ENCODE results near the gene SNX25.
A peak's percentile ranks its signal among the peaks of the same experiment; 100 is the strongest.

Gene SNX25

GRCh38 chr4:185379326-185380295, 170.2 kb downstream of the SNX25 start:
- DNase-seq (ENCODE audit: low read depth) = peak; percentile 17

- no peak for DNase-seq (ENCODE audit: low read depth)
These were observed 170.9 kb downstream of the SNX25 start for GRCh38 chr4:185380320-185380719.

- peak; percentile 57 for DNase-seq (ENCODE audit: low read depth)
These were observed 172.1 kb downstream of the SNX25 start for GRCh38 chr4:185381288-185382196.

GRCh38 chr4:185382754-185383153, 173.4 kb downstream of the SNX25 start:
- DNase-seq (ENCODE audit: low read depth) = no peak

- no peak for DNase-seq (ENCODE audit: low read depth)
These were observed 174.1 kb downstream of the SNX25 start for GRCh38 chr4:185383451-185383850.

GRCh38 chr4:185384061-185384460, 174.7 kb downstream of the SNX25 start:
- no peak for DNase-seq (ENCODE audit: low read depth)

GRCh38 chr4:185384930-185385331, 175.5 kb downstream of the SNX25 start:
- DNase-seq (ENCODE audit: low read depth) = peak; percentile 12

- no peak for DNase-seq (ENCODE audit: low read depth)
These were observed 178.6 kb downstream of the SNX25 start for GRCh38 chr4:185387957-185388356.

GRCh38 chr4:185390941-185391340, 181.5 kb downstream of the SNX25 start:
- no peak for DNase-seq (ENCODE audit: low read depth)

- no peak for DNase-seq (ENCODE audit: low read depth)
These were observed 182.8 kb downstream of the SNX25 start for GRCh38 chr4:185392156-185392555.

- no peak for DNase-seq (ENCODE audit: low read depth)
These were observed 185.3 kb downstream of the SNX25 start for GRCh38 chr4:185394568-185395237.

- no peak for DNase-seq (ENCODE audit: low read depth)
These were observed 186.0 kb downstream of the SNX25 start, which contains the start of gene LRP2BP for GRCh38 chr4:185395238-185395955. Gene LRP2BP, minus strand, starts transcription at chr4:185395924. Its CDS starts 17,738 bp downstream, at chr4:185378186.

- DNase-seq (ENCODE audit: low read depth) = peak; percentile 97
These were observed 186.7 kb downstream of the SNX25 start for GRCh38 chr4:185395956-185396723.

GRCh38 chr4:185396724-185397385, 187.5 kb downstream of the SNX25 start, which contains the start of gene ANKRD37:
Gene ANKRD37, plus strand, starts transcription at chr4:185396841. Its CDS starts 83 bp downstream, at chr4:185396924.
- DNase-seq (ENCODE audit: low read depth) = peak; percentile 41

- no peak for DNase-seq (ENCODE audit: low read depth)
These were observed 189.2 kb downstream of the SNX25 start for GRCh38 chr4:185398618-185399017.

- DNase-seq (ENCODE audit: low read depth) = no peak
These were observed 190.1 kb downstream of the SNX25 start for GRCh38 chr4:185399466-185399865.

GRCh38 chr4:185404031-185404430, 194.6 kb downstream of the SNX25 start:
- no peak for DNase-seq (ENCODE audit: low read depth)

GRCh38 chr4:185405296-185405999, 196.1 kb downstream of the SNX25 start:
- DNase-seq (ENCODE audit: low read depth) = no peak

GRCh38 chr4:185408432-185408831, 199.0 kb downstream of the SNX25 start:
- DNase-seq (ENCODE audit: low read depth) = no peak
